Activated T-cell treated with anti-CD3 and anti-CD28 coated beads for 24 hours (primary cell): ENCODE results near the gene ANXA6.

Source experiments
- DNase-seq: peaks from one replicate; pipeline ENCODE4 v3.0.0-alpha.2; 2020; ENCODE audit warnings: low read depth

ANXA6 gene

DNA sequence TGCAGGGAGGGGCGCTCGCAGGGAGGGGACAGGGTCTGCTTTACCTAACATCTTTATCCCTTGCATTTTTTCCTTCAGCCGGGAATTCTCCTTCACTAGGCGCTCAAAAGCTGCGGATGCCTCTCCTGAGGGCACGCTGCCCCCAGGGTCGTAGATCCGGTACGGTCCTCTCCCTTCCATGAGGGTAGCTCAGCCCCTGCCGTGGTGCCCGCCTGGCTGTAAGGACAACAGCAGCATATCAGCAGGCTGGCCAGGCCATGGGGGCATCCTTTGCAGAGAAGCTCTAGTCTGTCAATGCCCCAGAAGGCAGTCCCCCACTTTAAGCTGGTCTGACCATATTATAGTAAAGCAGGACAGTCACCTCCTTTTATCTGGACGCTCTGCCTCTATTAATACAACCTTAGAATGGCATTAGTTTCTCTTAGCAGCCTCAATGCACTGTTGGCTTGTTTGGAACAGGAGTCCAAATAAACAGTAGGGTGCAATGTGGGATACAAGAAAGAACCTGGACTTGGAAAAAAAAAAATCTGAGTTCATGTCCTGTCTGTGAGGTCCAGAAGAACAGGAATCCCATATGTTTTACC is 92.6 kb downstream of the ANXA6 start:
- no peak for DNase-seq

- no peak for DNase-seq
Observed at GRCh38 chr5:151063142-151063989, 94.2 kb downstream of the ANXA6 start.

GRCh38 chr5:151062405-151063141 is 95.0 kb downstream of the ANXA6 start:
- no peak for DNase-seq

GRCh38 chr5:151060742-151061141 is 96.8 kb downstream of the ANXA6 start:
- DNase-seq, result no peak

- DNase-seq, result no peak
Observed at GRCh38 chr5:151058891-151059489, 98.6 kb downstream of the ANXA6 start.

- no peak for DNase-seq
Observed at GRCh38 chr5:151058301-151058700, 99.3 kb downstream of the ANXA6 start.

- DNase-seq, result no peak
Observed at GRCh38 chr5:151056379-151057325, 100.9 kb downstream of the ANXA6 start.

DNA sequence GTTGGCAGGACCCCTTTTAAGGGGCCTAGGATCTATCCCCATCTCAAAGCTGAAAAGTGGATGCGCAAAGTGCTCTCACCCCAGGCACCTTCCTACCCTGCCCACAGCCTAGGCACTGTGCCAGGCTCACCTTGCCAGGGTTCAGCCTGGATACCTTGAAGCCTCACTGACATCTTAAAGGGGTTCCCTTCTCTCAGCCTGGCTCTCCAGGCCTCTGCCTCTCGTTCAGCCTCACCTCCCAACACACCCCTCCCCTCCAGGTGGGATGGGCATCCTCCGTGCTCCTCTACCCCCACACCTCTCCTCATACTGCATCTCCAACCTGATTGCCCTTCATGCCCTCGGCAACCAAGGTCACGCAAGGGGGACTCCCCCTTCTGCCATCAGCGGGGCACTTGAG is 102.2 kb downstream of the ANXA6 start:
- no peak for DNase-seq

- no peak for DNase-seq
Observed at GRCh38 chr5:151054709-151055108, 102.9 kb downstream of the ANXA6 start.

DNA sequence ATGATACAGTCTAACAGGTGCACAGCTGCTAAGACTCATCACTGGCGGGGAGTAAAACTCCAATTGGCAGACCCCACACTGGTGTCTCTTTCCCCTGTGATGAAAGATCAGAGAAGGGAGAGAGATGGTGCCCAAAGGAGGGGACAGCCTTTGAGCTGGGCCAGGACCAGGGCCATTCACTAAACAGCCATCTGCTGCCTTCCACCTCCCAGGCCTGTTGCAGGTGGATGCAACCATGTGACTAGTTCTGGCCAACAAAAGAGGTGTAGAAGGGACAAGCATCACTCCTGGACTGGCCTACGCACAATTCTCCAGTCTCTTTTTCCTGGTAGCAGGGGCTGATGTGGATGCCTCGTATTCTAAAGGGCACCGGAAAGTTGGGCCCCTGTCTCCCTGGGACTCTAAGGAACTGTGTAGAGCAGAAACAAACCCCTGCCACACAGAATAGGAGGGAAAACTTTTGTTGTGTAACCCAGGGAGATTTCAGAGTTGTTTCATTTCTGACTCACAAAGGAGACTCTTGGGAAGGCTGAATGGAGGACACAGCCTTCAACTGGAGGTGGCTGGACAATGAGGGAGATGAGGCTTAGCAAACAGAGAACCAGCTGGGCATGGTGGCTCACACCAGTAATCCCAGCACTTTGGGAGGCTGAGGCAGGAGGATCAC is 103.7 kb downstream of the ANXA6 start:
- DNase-seq, result no peak

DNA sequence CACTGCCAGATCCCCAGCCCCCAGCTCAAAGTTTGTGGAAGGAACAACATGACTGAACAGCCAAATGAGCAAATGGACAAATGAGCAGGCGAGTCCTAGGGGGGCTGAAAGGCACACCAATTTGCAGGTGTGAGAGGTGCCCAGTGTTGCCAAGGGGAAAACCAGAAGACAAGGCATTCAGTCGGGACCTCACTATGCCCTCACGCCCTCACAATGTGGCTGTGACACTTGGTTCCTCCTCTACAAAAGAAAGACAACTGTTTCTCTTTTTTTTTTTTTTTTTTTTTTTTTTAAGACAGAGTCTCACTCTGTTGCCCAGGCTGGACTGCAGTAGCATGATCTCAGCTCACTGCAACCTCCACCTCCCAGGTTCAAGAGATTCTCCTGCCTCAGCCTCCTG is 104.7 kb downstream of the ANXA6 start:
- DNase-seq, result no peak

DNA sequence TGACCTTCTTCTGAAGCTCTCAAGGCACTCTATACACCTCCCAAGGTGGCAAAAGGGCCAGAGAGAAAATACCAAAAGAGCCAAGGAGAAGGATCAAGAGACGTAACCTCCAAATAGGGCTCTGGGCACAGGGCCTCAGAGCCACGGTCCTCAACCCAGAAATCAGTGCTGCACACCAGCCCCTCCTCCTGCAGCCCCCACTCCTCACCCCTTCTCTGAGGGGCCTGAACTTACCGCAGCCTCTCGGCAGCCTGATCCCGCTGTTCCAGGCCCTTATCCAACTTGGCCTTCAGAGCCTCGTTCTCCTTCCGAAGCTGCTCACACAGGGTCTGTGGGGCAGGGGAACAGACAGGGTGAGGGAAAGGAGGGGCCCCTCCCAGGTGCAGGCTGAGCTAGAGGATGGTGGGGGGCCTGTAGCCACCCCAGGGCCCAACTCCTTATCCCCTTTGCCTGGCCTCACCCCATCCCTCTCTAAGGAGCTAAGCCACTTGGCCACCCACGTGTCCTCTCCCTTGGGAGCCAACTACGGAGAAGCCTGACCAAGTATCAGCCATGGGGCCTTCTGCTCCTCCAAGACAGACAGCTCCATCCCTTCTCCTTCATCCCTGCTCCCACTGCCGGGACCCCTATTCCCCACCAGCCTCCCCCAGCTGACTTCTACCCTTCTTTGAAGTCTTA is 105.5 kb downstream of the ANXA6 start:
- no peak for DNase-seq

GRCh38 chr5:151051066-151051930 is 106.3 kb downstream of the ANXA6 start:
- peak; percentile 57 for DNase-seq
